Frontal cortex (tissue), 4 donors: ENCODE results near the gene CDS2. TPM values are rescaled to one million over a fixed set of nuclear protein-coding genes. Genes with fewer than 3 reads are reported as not detected.
A peak's percentile ranks its signal among the peaks of the same experiment; 100 is the strongest.

Experiments
- DNase-seq, 2 donors: peaks; one replicate each; pipeline ENCODE4 v3.0.0; 2012; ENCODE audit warnings: low spot score in 2 of 2
- FAIRE-seq: peaks from 2 replicates; lab custom pipeline; 2012; peaks lifted over from hg19 to GRCh38; lab: Jason Lieb, UNC
- total RNA-seq: library from RNA; depleted of rRNA; stranded (reverse); fragments of >200 nt; gene quantifications from one replicate; pipeline ENCODE4 v1.2.3, GENCODE V29; 2014
- donor health status: control.
- donor health status: control.
- donor health status: control.

The CDS2 gene
- total RNA-seq, 1 donor from 2014 or later = 69.3 TPM

GRCh38 chr20:5197847-5198650 is 71.2 kb downstream of the CDS2 start:
- no peak for FAIRE-seq
- DNase-seq = no peak

DNA sequence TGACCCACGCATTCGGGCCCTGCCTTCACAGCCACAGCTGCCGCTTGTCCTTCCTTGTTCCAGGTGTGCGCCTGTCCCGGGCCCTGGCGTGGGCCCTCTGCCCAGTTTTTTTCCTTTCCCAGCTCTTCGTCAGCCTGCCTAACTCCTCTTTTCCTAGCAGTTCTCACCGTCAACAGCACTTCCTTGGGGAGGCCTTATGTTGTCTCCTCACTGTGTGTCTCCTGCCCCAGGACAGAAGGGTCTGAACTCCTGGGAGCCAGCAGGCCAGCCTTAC is 71.8 kb downstream of the CDS2 start:
- FAIRE-seq (no peak), DNase-seq (no peak)

- FAIRE-seq = no peak
Observed at GRCh38 chr20:5203380-5203779, 76.6 kb downstream of the CDS2 start.

DNA sequence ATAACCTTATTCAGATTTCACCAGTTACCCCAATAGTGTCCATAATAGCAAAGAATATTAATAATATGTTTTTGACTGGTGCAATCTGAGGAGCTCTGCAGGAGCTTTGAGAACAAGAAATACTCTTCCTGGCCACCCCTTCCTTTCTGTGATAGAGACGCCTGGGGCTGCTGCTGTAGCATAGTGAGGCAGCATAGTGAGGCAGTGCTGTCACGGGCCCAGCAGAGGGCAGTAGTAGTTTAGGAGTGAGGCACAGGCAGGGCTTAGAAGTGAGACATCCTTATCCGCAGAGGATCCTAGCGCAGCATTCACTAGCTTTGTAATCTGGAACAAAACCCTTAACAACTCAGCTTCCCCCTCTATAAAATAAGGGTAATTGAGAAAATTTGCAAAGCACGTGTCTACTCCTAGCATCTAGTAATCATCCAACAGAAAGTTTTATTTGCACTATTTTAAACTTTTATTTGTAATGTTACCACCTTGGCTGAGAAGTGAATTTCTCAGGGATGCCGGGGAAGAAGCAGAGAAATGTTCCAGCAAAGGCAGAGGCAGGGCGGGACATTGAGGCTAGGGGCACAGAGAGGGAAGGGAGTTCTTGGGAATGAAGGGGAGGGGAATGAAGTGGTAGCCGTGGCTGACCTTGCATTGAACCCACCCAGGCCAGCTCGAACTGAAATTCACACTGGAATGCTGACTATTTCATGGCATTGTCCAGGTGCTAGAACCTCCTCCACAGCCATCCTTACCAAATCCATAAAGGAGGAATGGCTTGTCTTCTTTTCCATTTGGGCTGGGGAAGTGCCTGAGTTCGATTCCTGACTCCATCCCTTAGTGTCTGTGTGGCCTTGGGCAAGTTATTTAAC is 78.8 kb downstream of the CDS2 start:
- peak; percentile 30 to 75 for DNase-seq
- no peak for FAIRE-seq

More at GRCh38 chr20:5203380-5203779, 76.6 kb downstream of the CDS2 start:
- no peak for DNase-seq

DNA sequence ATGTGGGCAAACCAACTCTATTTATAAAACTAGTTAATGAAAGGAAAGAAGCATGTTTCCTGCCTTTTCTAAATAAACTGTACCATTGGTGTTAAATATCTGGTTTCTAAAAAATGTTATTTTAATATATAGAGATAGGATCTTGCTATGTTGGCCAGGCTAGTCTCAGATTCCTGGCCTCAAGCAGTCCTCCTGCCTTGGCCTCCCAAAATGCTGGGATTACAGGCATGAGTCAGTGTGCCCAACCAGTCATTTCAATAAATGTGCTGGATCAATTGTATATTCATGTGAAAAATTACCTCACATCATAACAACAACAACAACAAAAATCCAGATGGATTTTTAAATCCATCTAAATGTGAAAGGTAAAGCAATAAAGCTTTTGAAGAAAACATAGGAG is 80.3 kb downstream of the CDS2 start:
- FAIRE-seq (no peak), DNase-seq (no peak)

- FAIRE-seq (no peak), DNase-seq (no peak)
Observed at GRCh38 chr20:5211803-5212714, 85.3 kb downstream of the CDS2 start.

DNA sequence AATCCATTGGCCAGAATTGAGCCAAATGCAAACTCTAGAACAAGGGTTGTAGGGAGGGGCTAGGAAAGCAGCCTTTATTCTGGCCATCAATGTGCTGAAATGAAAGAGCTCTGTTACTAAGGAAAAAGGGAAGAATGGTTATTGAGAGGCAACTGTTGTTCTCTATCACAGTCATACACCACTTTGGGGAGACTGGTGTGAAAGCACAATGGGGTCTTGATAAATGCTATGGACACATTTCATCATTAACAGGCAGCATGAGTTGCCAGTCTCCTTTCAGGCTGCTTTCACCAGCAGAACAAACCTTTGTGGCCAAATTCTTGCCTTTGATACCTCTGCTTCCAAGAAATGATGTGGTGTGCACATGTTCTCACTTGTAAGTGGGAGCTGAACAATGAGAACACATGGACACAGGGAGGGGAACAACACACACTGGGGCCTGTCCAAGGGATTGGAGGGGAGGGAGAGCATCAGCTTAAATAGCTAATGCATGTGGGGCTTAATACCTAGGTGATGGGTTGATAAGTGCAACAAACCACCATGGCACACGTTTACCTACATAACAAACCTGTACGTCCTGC is 86.2 kb downstream of the CDS2 start:
- DNase-seq = peak in 1 of 2 donors; percentile 26
- FAIRE-seq = peak; percentile 71

DNA sequence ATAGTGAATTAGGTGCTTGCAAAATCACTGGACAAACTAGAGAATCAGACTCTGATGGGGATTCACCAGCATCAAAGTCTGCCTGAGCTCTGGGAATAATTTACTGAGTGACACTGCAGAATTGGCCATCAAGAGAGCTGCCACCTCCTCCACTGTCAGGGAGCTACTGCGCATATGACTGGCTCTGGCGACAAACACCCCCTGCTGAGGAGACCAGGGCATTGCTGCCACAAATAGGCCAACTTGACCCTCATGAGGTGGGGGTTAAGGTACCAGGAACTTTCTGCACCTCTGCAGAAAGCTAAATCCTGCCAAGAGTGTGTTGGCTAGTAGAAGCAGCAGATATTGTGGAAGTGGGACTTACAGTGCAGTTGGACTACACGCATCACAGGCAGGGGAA is 88.0 kb downstream of the CDS2 start:
- no peak for DNase-seq
- no peak for FAIRE-seq

- FAIRE-seq = no peak
- no peak for DNase-seq
Observed at GRCh38 chr20:5215672-5216304, 89.0 kb downstream of the CDS2 start.

DNA sequence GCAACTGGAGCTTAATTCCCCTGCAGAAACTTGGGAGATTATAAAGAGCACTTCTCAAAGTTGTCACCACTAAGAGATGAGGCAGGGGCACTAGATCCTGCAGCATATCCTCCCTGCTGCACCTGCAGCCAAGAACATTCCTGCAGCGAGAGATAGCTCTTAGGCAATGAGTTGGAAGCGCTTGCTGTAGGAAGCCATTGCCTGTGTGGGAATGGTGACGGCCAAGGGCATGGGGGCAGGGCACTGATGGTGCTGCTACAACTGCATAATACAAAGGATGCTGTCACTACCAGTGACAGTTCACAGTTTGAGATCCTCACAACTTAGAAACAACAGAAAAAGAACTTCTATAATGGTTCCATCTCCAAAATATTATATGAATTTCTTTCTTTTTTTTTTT is 89.9 kb downstream of the CDS2 start:
- DNase-seq (no peak), FAIRE-seq (no peak)

DNA sequence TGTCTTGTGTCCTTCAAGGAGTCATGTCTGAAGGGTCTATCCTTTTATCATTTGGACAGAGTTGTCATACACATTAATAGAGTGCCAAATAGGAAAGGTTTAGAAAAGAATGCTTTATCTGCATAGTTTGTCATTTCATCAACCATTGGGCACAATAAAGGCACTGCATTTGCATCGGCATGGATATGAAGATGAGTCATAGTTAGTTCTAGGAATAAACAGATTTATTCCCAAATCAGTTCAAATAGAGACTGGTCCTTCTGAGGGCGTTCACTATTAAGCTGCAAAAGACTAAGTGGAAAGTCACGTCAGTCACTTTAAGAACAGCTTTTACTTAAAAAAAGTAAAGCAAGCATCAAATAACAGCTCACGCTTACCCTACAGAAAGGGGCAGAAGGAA is 90.8 kb downstream of the CDS2 start:
- FAIRE-seq (no peak), DNase-seq (no peak)

DNA sequence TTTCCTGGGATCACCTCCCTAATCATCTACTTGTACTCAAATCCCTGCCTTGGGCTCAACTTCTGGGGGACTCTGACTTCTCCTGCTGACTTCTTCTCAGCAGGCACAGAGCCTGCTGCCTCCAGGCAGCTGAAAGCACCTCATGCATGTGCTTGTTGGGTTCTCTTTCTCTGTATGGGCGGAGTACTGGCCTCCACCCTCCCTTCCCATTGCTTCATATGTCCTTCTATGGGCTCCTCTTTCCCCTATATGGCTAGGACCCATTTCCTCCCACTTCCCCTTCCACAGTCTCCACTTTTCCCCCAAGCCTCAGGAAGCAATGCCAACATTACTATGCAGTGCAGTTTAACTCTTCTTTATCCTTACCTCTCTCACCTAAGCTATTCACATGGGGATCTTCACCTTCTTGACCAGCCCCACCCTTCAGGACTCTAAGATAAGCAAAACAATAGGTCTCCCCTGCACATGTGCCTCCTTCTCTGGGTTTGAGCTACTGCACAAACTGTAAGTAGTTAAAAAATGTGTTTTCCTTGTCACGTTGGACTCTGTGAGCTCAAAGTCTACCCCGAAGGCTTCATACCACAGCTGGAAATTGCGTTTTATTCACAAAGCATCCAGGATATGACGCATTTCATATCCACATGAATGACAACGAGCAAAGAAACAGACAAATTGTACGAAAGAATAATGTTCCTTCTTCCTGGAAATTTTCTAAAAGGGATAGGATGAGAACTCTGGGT is 93.7 kb downstream of the CDS2 start:
- DNase-seq = no peak
- FAIRE-seq = no peak

GRCh38 chr20:5221061-5221430 is 94.2 kb downstream of the CDS2 start:
- DNase-seq (no peak), FAIRE-seq (no peak)

GRCh38 chr20:5222919-5223634 is 96.3 kb downstream of the CDS2 start:
- peak; percentile 24 to 56 for DNase-seq
- no peak for FAIRE-seq

- DNase-seq (no peak), FAIRE-seq (no peak)
Observed at GRCh38 chr20:5230544-5230943, 103.7 kb downstream of the CDS2 start.

- DNase-seq (no peak), FAIRE-seq (no peak)
Observed at GRCh38 chr20:5234158-5234557, 107.3 kb downstream of the CDS2 start.

GRCh38 chr20:5234978-5235377 is 108.2 kb downstream of the CDS2 start:
- FAIRE-seq = peak; percentile 33

More at GRCh38 chr20:5234978-5235377, 108.2 kb downstream of the CDS2 start:
- DNase-seq = no peak
